SK-N-SH treated with all-trans-retinoic acid at 6 μM for 48 hours (cell line): ENCODE data around the gene METRNL.

Source experiments
- ATAC-seq: fragments of 200-7000 bp; cut with Tn5 transposase; 3 replicates; pipeline ENCODE4 v1.9.1; 2020; ENCODE audit warnings: mild to moderate bottlenecking, moderate library complexity
- ARNTL ChIP-seq: fragments of 450-650 bp; formaldehyde crosslinking; IDR thresholded peaks from 2 replicates; pipeline ENCODE4 v1.5.0; 2020; ENCODE audit warnings: low read depth, mild to moderate bottlenecking, moderate library complexity, borderline replicate concordance
- BACH2 ChIP-seq: fragments of 250-450 bp; sonication (Bioruptor Pico); IDR thresholded peaks from 2 replicates; pipeline ENCODE4 v1.9.0; 2021; ENCODE audit warnings: mild to moderate bottlenecking, borderline replicate concordance
- CREB5 ChIP-seq: fragments of 250-450 bp; sonication (Bioruptor Pico); IDR thresholded peaks from 2 replicates; pipeline ENCODE4 v1.5.1; 2020; ENCODE audit warnings: low read depth, mild to moderate bottlenecking, moderate library complexity
- CSDC2 ChIP-seq: fragments of 250-450 bp; sonication (Bioruptor Pico); IDR thresholded peaks from 2 replicates; pipeline ENCODE4 v1.5.0; 2020; ENCODE audit warnings: mild to moderate bottlenecking, moderate library complexity
- CSRNP3 ChIP-seq: fragments of 250-450 bp; sonication (Bioruptor Pico); IDR thresholded peaks from 2 replicates; pipeline ENCODE4 v1.5.1; 2021; ENCODE audit warnings: mild to moderate bottlenecking, moderate library complexity
- ESRRG ChIP-seq: fragments of 250-450 bp; sonication (Bioruptor Pico); IDR thresholded peaks from 2 replicates; pipeline ENCODE4 v1.6.1; 2021; ENCODE audit warnings: mild to moderate bottlenecking
- GLIS3 ChIP-seq: fragments of 250-450 bp; sonication (Bioruptor Pico); IDR thresholded peaks from 2 replicates; pipeline ENCODE4 v1.5.0; 2020; ENCODE audit warnings: mild to moderate bottlenecking, moderate library complexity
- ISL1 ChIP-seq: fragments of 250-450 bp; sonication (Bioruptor Pico); IDR thresholded peaks from 2 replicates; pipeline ENCODE4 v2.1.2; 2022; ENCODE audit warnings: mild to moderate bottlenecking, moderate library complexity
- OSR1 ChIP-seq: fragments of 250-450 bp; sonication (Bioruptor Pico); IDR thresholded peaks from 2 replicates; pipeline ENCODE4 v1.8.0; 2022; ENCODE audit warnings: moderate library complexity, mild to moderate bottlenecking, inconsistent platforms
- PATZ1 ChIP-seq: fragments of 250-450 bp; sonication (Bioruptor Pico); IDR thresholded peaks from 2 replicates; pipeline ENCODE4 v1.8.0; 2020; ENCODE audit warnings: mild to moderate bottlenecking, moderate library complexity, borderline replicate concordance
- POU6F1 ChIP-seq: fragments of 250-450 bp; sonication (Bioruptor Pico); IDR thresholded peaks from 2 replicates; pipeline ENCODE4 v1.8.0; 2021; ENCODE audit warnings: low read depth, mild to moderate bottlenecking, moderate library complexity, borderline replicate concordance
- PPARA ChIP-seq: fragments of 250-450 bp; sonication (Bioruptor Pico); IDR thresholded peaks from 2 replicates; pipeline ENCODE4 v1.5.0; 2020; ENCODE audit warnings: mild to moderate bottlenecking, borderline replicate concordance
- RARB ChIP-seq: fragments of 250-450 bp; sonication (Bioruptor Pico); IDR thresholded peaks from 2 replicates; pipeline ENCODE4 v1.8.0; 2021; ENCODE audit warnings: mild to moderate bottlenecking, moderate library complexity
- SNAI2 ChIP-seq: fragments of 250-450 bp; sonication (Bioruptor Pico); IDR thresholded peaks from 2 replicates; pipeline ENCODE4 v1.5.0; 2020; ENCODE audit warnings: mild to moderate bottlenecking, moderate library complexity
- TCF4 ChIP-seq: fragments of 250-450 bp; sonication (Bioruptor Pico); IDR thresholded peaks from 2 replicates; pipeline ENCODE4 v1.8.0; 2021; ENCODE audit warnings: mild to moderate bottlenecking, moderate library complexity, borderline replicate concordance
- TOX ChIP-seq: fragments of 250-450 bp; sonication (Bioruptor Pico); IDR thresholded peaks from 2 replicates; pipeline ENCODE4 v1.8.0; 2021; ENCODE audit warnings: mild to moderate bottlenecking, moderate library complexity, borderline replicate concordance
- TSHZ2 ChIP-seq: fragments of 250-450 bp; sonication (Bioruptor Pico); IDR thresholded peaks from 2 replicates; pipeline ENCODE4 v1.5.0; 2020; ENCODE audit warnings: mild to moderate bottlenecking, moderate library complexity
- ZC3H10 ChIP-seq: fragments of 250-450 bp; sonication (Bioruptor Pico); IDR thresholded peaks from 2 replicates; pipeline ENCODE4 v1.5.1; 2021; ENCODE audit warnings: mild to moderate bottlenecking, moderate library complexity
- ZFP30 ChIP-seq: fragments of 450-650 bp; formaldehyde crosslinking; IDR thresholded peaks from 2 replicates; pipeline ENCODE4 v1.5.0; 2022; ENCODE audit warnings: mild to moderate bottlenecking, moderate library complexity
- ZNF565 ChIP-seq: fragments of 450-650 bp; formaldehyde crosslinking; conservative IDR thresholded peaks from 2 replicates; pipeline ENCODE4 v1.5.0; 2020; ENCODE audit warnings: low read depth, mild to moderate bottlenecking, moderate library complexity
- ZNF8 ChIP-seq: fragments of 450-650 bp; formaldehyde crosslinking; IDR thresholded peaks from 2 replicates; pipeline ENCODE4 v1.5.0; 2020; ENCODE audit warnings: mild to moderate bottlenecking, moderate library complexity

The METRNL gene

GRCh38 chr17:83106056-83106588 lies 26.7 kb downstream of the METRNL start (continued):
- no peak for TF ChIP-seq ZFP30
- TF ChIP-seq ARNTL = no peak
- TF ChIP-seq, all 23 proteins: peak for 0

- TF ChIP-seq ESRRG (CRISPR knock-in tag) (no peak), BACH2 (CRISPR knock-in tag) (no peak), GLIS3 (no peak), CREB5 (CRISPR knock-in tag) (no peak), ARNTL (no peak), TCF4 (CRISPR knock-in tag) (no peak)
- ATAC-seq = no peak
Observed at GRCh38 chr17:83106913-83107655, 27.7 kb downstream of the METRNL start.

- no peak for ATAC-seq
- TF ChIP-seq PPARA (no peak), ESRRG (CRISPR knock-in tag) (no peak), RARB (CRISPR knock-in tag) (no peak), ARNTL (no peak), CSDC2 (CRISPR knock-in tag) (no peak), ZC3H10 (CRISPR knock-in tag) (no peak), ZFP30 (no peak), GLIS3 (no peak), ISL1 (no peak), ZNF8 (CRISPR knock-in tag) (no peak)
Observed at GRCh38 chr17:83107656-83108048, 28.2 kb downstream of the METRNL start.

GRCh38 chr17:83108709-83109108 lies 29.3 kb downstream of the METRNL start:
- TF ChIP-seq POU6F1 = no peak
- no peak for TF ChIP-seq ZNF8 (CRISPR knock-in tag)
- TF ChIP-seq ZNF565 = no peak
- no peak for TF ChIP-seq TOX
- no peak for TF ChIP-seq CSRNP3 (CRISPR knock-in tag)
- TF ChIP-seq OSR1 (CRISPR knock-in tag) = no peak
- TF ChIP-seq CSDC2 (CRISPR knock-in tag) = no peak
- no peak for TF ChIP-seq ARNTL
- no peak for TF ChIP-seq CREB5 (CRISPR knock-in tag)
- TF ChIP-seq ESRRG (CRISPR knock-in tag) = no peak
- no peak for TF ChIP-seq SNAI2
- no peak for TF ChIP-seq PPARA
- no peak for TF ChIP-seq PATZ1 (CRISPR knock-in tag)
- no peak for TF ChIP-seq TSHZ2 (CRISPR knock-in tag)
- TF ChIP-seq ZFP30 = no peak
- no peak for TF ChIP-seq ZC3H10 (CRISPR knock-in tag)
- no peak for TF ChIP-seq GLIS3
- no peak for TF ChIP-seq BACH2 (CRISPR knock-in tag)
- TF ChIP-seq, all 23 proteins: peak for 0
- ATAC-seq = no peak
